Mesendoderm (in vitro differentiated cells): Measurements from ENCODE around the gene FUT6.
"Not testable (repeated sequence)": the region's sequence is repeated elsewhere in the genome, so short reads cannot be mapped to it uniquely, and the experiment has no call there.

Source experiments
- DNase-seq: peaks from one replicate; pipeline ENCODE4 v3.0.0; 2013
- H2AK5ac ChIP-seq: 2 replicates; pipeline ENCODE4 v1.6.1; 2013; ENCODE audit warnings: low read length, inconsistent platforms
- H2BK120ac ChIP-seq: 2 replicates; pipeline ENCODE4 v1.6.1; 2013; ENCODE audit warnings: low read depth, mild to moderate bottlenecking, low read length, moderate library complexity, mixed read lengths
- H2BK15ac ChIP-seq: replicated peaks from 2 replicates; pipeline ENCODE4 v1.6.1; 2013; ENCODE audit warnings: low read depth, mild to moderate bottlenecking, moderate library complexity
- H2BK5ac ChIP-seq: 2 replicates; pipeline ENCODE4 v1.6.1; 2013; ENCODE audit warnings: low read length, inconsistent platforms
- H3K18ac ChIP-seq: 2 replicates; pipeline ENCODE4 v1.6.1; 2013; ENCODE audit warnings: mild to moderate bottlenecking, low read length, mixed read lengths
- H3K23ac ChIP-seq: one replicate; pipeline ENCODE4 v1.6.1; 2013; ENCODE audit warnings: low read length
- H3K27ac ChIP-seq: 2 replicates; pipeline ENCODE4 v1.5.1; 2013; ENCODE audit warnings: low read depth, mild to moderate bottlenecking, inconsistent platforms, low read length, moderate library complexity
- H3K27me3 ChIP-seq: 2 replicates; pipeline ENCODE4 v1.6.1; 2013; ENCODE audit warnings: low read length, control low read depth, mild to moderate bottlenecking, inconsistent platforms; ENCODE audit not compliant: insufficient read depth, poor library complexity
- H3K36me3 ChIP-seq: 2 replicates; pipeline ENCODE4 v1.6.1; 2013; ENCODE audit warnings: low read length, inconsistent platforms; ENCODE audit not compliant: control insufficient read depth, insufficient read depth
- H3K4ac ChIP-seq: one replicate; pipeline ENCODE4 v1.6.1; 2013; ENCODE audit warnings: low read depth, mild to moderate bottlenecking, low read length, moderate library complexity
- H3K4me1 ChIP-seq: 2 replicates; pipeline ENCODE4 v1.6.1; 2013; ENCODE audit warnings: low read depth, low read length, inconsistent platforms; ENCODE audit not compliant: control insufficient read depth
- H3K4me2 ChIP-seq: 2 replicates; pipeline ENCODE4 v1.6.1; 2013; ENCODE audit warnings: low read length
- H3K4me3 ChIP-seq: 2 replicates; pipeline ENCODE4 v1.5.1; 2013; ENCODE audit warnings: mild to moderate bottlenecking, low read length
- H3K56ac ChIP-seq: one replicate; pipeline ENCODE4 v1.6.1; 2013; ENCODE audit warnings: low read length
- H3K79me1 ChIP-seq: 2 replicates; pipeline ENCODE4 v1.6.1; 2013; ENCODE audit warnings: low read length, inconsistent platforms
- H3K79me2 ChIP-seq: 2 replicates; pipeline ENCODE4 v1.6.1; 2013; ENCODE audit warnings: mild to moderate bottlenecking, low read length; ENCODE audit not compliant: control insufficient read depth, insufficient read depth
- H3K9ac ChIP-seq: 2 replicates; pipeline ENCODE4 v1.6.1; 2013; ENCODE audit warnings: low read length, inconsistent platforms
- H4K5ac ChIP-seq: one replicate; pipeline ENCODE4 v1.6.1; 2013; ENCODE audit warnings: low read length
- H4K8ac ChIP-seq: one replicate; pipeline ENCODE4 v1.6.1; 2013; ENCODE audit warnings: low read depth, mild to moderate bottlenecking, control low read depth, low read length, moderate library complexity
- WGBS: extraction: QIAGEN DNeasy Blood & Tissue Kit; methylation state at CpG from one replicate; pipeline ENCODE4 v1.1.7; 2013; ENCODE audit warnings: low lambda C conversion rate, missing lambda C conversion rate; ENCODE audit not compliant: insufficient coverage; ENCODE audit errors: extremely low coverage; 5-methylcytosine and 5-hydroxymethylcytosine counted together

Gene FUT6

DNA sequence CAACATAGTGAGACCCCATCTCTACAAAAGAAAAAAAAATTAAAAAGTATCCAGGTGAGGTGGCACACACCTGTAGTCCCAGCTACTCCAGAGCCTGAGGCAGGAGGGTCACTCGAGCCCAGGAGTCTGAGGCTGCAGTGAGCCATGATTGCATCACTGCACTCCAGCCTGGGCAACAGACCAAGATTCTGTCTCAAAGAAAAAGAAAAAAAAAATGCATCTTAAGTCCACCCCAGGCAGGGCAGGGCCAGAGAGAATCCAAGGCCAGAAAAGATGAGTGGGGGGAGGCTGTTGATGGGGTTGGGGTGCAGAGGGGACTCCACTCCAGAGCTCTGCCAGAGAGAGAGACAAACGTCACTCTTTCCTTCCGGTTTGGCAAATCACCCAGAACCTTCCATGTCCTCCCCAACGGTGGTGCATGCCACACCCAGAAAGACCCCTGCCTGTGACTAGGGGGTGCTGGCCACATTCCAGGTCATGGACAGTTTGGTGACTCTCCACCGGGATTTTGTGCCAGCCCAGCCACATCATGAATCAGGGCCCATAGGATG is 11.3 kb upstream of the FUT6 start:
- no peaks in the 10 kb centered on the region for H3K36me3 ChIP-seq
- no peak overlapping the region for H2AK5ac ChIP-seq
- H3K79me1 ChIP-seq, result no peaks in the 10 kb centered on the region
- H3K79me2 ChIP-seq, result no peaks in the 10 kb centered on the region
- H4K5ac ChIP-seq, result no peak overlapping the region
- no peak overlapping the region for H2BK120ac ChIP-seq
- H2BK15ac ChIP-seq, result no peak overlapping the region
- no peak overlapping the region for H4K8ac ChIP-seq
- H3K18ac ChIP-seq, result no peak overlapping the region
- H3K4me2 ChIP-seq, result no peak overlapping the region
- H3K4ac ChIP-seq, result no peak overlapping the region
- no peak for DNase-seq
- no peaks in the 10 kb centered on the region for H3K4me1 ChIP-seq
- H3K27me3 ChIP-seq, result no peaks in the 10 kb centered on the region
- no peak overlapping the region for H3K56ac ChIP-seq
- no peak overlapping the region for H3K4me3 ChIP-seq
- no peak overlapping the region for H2BK5ac ChIP-seq
- WGBS, result no CpG with 5 or more reads among the region's 5 CpGs
- H3K27ac ChIP-seq, result no peak overlapping the region
- no peak overlapping the region for H3K9ac ChIP-seq
- no peak overlapping the region for H3K23ac ChIP-seq

DNA sequence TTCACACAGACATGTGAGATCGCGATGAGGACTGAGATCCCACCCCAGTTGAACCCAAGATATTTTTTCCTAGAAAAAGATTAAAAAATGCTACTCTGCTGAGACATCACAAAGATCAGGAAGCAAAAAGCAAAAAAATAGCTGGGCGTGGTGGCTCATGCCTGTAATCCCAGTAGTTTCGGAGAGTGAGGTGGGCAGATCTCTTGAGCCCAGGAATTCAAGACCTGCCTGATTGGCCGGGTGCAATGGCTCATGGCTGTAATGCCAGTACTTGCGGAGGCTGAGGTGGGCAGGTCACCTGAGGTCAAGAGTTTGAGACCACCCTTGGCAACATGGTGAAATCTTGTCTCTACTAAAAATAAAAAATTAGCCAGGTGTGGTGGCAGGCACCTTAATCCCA is 10.7 kb upstream of the FUT6 start:
- no peak overlapping the region for H3K18ac ChIP-seq
- H2BK5ac ChIP-seq, result no peak overlapping the region
- H2AK5ac ChIP-seq, result no peak overlapping the region
- H2BK120ac ChIP-seq, result no peak overlapping the region
- H3K36me3 ChIP-seq, result no peaks in the 10 kb centered on the region
- H3K9ac ChIP-seq, result no peak overlapping the region
- H4K8ac ChIP-seq, result no peak overlapping the region
- H2BK15ac ChIP-seq, result no peak overlapping the region
- no peaks in the 10 kb centered on the region for H3K27me3 ChIP-seq
- no peak overlapping the region for H3K27ac ChIP-seq
- no peak overlapping the region for H4K5ac ChIP-seq
- DNase-seq, result no peak
- H3K79me1 ChIP-seq, result no peaks in the 10 kb centered on the region
- H3K4me1 ChIP-seq, result no peaks in the 10 kb centered on the region
- no peak overlapping the region for H3K4ac ChIP-seq
- no peak overlapping the region for H3K56ac ChIP-seq
- H3K4me3 ChIP-seq, result no peak overlapping the region
- no peaks in the 10 kb centered on the region for H3K79me2 ChIP-seq
- H3K4me2 ChIP-seq, result no peak overlapping the region
- H3K23ac ChIP-seq, result no peak overlapping the region
- WGBS, result no CpG with 5 or more reads among the region's 6 CpGs

DNA sequence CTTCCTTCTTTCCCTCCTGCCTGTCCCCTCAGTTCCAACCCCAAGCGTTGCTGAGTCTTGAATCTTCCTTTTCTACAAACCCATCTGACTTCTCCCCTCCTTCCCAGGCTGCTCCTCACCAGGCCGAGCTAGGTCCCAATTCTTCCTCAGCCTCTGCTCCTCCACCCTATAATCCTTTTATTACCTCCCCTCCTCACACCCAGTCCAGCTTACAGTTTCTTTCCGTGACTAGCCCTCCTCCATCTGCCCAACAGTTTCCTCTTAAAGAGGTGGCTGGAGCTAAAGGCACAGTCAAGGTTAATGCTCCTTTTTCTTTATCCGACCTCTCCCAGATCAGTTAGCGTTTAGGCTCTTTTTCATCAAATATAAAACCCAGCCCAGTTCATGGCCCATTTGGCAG is 9.1 kb upstream of the FUT6 start:
- H3K18ac ChIP-seq, H3K23ac ChIP-seq, H2BK5ac ChIP-seq, H2BK120ac ChIP-seq, H3K4me3 ChIP-seq, H3K4ac ChIP-seq, H3K4me1 ChIP-seq, H4K8ac ChIP-seq, H3K56ac ChIP-seq, H3K79me1 ChIP-seq, H3K4me2 ChIP-seq, H3K9ac ChIP-seq, H2AK5ac ChIP-seq, H3K36me3 ChIP-seq, H3K27ac ChIP-seq, DNase-seq, H2BK15ac ChIP-seq, H3K79me2 ChIP-seq, H3K27me3 ChIP-seq, H4K5ac ChIP-seq: not testable (repeated sequence)
- no CpG with 5 or more reads among the region's 5 CpGs for WGBS

DNA sequence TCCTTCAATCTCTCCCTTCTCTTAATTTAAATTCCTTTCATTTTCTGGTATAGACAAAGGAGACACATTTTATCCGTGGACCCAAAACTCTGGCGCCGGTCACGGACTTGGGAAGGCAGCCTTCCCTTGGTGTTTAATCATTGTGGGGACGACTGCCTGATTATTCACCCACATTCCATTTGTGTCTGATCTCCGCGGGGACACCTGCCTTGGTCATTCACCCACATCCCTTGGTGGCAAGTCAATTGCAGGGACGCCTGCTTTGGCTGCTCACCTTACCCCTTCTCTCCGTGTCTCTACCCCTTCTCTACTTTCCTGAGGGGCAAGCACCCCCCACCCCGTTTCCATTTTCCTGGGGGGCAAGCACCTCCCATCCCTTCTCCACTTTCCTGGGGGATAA is 8.3 kb upstream of the FUT6 start:
- not testable (repeated sequence) for H3K4me2 ChIP-seq, H3K56ac ChIP-seq, H3K36me3 ChIP-seq, H2AK5ac ChIP-seq, H3K79me2 ChIP-seq, H3K27me3 ChIP-seq, DNase-seq, H4K8ac ChIP-seq, H2BK5ac ChIP-seq, H2BK120ac ChIP-seq, H2BK15ac ChIP-seq, H3K27ac ChIP-seq, H4K5ac ChIP-seq, H3K18ac ChIP-seq, H3K9ac ChIP-seq, H3K4me3 ChIP-seq, H3K79me1 ChIP-seq, H3K4ac ChIP-seq, H3K4me1 ChIP-seq, H3K23ac ChIP-seq
- no CpG with 5 or more reads among the region's 10 CpGs for WGBS

DNA sequence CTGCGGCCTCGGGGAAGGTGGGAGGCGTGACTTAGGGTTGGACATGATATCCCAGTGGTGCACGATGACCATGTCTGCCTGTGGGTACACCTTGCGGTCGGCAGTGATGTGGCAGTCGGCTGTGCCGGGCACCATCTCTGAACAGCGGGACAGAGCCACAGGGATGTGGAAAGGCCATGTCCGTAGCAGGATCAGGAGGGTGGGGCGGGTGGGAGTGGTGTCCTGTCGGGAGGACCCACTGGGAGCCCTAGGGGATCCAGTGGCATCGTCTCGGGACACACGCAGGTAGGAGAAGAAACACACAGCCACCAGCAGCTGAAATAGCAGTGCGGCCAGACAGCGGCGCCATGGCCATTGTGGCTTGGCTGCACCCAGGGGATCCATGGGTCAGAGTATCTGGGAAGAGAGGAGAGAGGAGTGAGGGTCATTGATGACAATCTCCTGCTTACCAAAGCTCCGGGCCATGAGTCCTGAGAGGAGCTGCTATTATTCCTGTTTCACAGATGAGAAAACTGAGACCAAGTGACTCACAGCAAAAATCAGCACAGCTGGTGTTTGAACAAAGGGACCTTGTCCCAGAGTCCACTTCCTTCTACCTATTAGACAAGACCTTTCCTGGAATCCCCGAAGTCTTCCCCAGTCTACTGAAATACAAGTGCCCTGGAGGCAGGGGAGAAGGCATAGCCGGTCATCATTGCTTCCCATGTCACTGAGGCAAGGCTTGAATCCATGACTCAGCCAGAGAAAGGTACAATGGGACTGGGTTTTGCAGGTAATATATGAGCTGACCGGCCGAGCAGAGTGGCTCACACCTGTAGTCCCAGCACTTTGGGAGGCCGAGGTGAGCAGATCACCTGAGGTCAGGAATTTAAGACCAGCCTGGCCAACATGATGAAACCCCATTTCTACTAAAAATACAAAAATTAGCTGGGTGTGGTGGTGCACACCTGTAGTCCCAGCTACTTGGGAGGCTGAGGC is 5.2 kb upstream of the FUT6 start:
- Histone ChIP-seq H3K4ac (no peak overlapping the region), H3K79me1 (no peaks in the 10 kb centered on the region), H3K36me3 (no peaks in the 10 kb centered on the region), H3K18ac (no peak overlapping the region), H3K27me3 (no peaks in the 10 kb centered on the region), H3K56ac (no peak overlapping the region), H4K5ac (no peak overlapping the region), H3K4me2 (no peak overlapping the region), H2BK5ac (no peak overlapping the region), H3K23ac (no peak overlapping the region), H3K27ac (no peak overlapping the region), H3K4me1 (no peaks in the 10 kb centered on the region), H3K9ac (no peak overlapping the region), H4K8ac (no peak overlapping the region), H2BK15ac (no peak overlapping the region), H3K4me3 (no peak overlapping the region), H2AK5ac (no peak overlapping the region), H2BK120ac (no peak overlapping the region), H3K79me2 (no peaks in the 10 kb centered on the region)
- DNase-seq, result no peak
- WGBS, result no CpG with 5 or more reads among the region's 24 CpGs
